GM18499 (cell line): ENCODE data around the gene SERINC5.

ENCODE experiments used
- ATAC-seq: cut with Tn5 transposase; IDR thresholded peaks from one replicate; pipeline ENCODE4 v1.9.1; 2021; ENCODE audit warnings: moderate number of reproducible peaks; ENCODE audit not compliant: insufficient read depth, unreplicated experiment

Gene SERINC5

DNA sequence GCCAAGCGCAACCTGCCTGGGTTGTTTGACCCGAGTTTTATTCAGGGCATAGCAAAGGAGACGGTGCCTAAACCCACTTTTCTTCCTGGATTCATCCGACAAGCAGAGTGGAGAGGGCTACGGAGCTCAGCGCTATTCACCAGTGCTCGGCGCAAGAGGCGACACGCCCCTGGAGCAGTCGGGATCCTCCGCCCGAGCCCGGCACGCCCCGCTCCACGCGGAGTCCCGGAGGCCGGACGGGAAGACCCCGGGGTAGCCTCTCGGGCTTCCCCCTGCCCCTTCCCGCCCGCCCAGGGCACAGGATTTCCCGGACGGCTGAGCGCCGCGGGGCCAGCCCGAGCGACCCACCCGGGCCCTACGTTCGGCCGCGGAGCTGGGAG lies 427 bp downstream of the SERINC5 start:
- ATAC-seq: peak; percentile 17

DNA sequence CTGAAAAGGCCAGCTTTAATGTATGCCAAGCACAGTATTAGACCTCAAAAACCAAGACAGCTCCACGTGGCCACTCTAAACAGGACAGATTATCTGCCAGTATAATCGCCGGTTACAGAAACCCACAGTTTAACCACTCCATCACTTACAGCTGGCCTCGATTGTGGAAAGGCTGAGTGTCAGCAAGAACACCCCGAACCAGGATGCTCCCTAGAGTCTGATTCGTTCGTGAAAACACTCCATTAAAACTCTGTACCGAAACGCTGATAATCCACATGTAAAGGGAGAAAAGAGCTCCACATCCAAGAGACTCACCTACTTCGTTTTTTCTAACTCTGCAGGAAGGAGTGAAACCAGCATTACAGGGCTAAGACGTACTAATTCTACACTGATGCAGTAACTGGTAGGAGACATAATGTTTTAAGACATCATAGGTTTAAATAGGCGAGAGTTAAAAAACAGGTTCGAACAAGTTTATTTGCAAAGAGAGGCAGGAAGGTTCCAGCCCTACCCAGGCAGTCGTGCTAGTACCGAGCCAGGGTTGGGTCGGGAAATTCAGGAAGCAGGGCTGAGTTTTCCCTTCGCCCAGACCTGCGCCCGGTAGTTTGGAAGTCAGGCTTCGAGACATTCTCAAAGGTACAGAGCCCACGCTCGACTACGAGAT lies 949 bp downstream of the SERINC5 start:
- no peak for ATAC-seq

DNA sequence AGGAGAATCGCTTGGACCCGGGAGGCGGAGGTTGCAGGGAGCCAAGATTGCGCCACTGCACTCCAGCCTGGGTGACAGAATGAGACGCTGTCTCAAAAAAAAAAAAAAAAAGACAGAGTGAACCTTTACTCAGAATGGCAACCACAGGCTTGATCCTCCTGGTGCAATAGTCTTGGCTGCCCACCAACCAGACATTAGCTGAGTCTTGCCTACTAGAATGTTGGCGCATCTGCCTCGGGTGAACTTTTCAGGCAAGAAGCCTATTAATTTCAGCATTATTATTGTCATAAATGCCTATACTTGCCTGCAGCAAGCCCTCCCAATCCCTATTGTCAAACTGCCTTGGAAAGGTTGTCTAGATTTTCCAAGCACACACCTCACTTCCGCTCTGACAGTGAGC lies 4.2 kb downstream of the SERINC5 start:
- ATAC-seq: no peak

DNA sequence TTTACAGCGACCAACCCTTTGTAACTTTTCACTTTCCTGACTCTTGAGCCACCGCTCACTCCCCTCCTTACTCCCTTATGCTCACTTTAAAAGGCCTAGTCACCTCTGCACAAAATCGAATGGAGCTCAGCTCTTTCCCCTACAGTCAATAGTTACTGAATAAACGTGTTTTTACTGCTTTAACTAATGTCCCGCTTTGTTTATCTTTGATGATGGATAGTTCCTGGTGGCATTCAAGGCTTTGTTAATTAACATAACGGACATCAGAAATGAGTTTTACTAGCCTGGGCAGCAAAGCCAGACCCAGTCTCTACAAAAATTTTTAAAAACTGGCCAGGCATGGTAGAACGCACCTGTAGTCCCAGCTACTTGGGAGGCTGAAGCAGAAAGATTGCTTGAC lies 5.0 kb downstream of the SERINC5 start:
- no peak for ATAC-seq

DNA sequence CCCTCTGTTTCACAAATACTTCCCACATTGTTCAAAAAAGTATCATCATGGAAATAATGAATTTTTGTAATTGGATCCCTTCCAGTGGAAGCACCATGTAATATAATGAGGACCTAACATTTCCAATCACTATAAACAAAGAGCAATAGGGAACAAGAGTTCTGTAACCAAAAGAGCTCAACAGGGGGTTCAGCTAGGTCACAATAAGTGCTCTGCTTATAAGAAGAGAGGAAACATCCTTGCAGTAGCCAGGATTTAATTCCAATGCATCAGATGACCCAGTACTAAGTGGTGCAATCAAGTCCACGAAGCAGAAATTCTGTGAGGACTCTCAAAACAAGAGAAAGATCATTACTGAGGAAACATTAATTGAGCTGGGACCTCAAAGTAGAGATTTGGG lies 5.9 kb downstream of the SERINC5 start:
- ATAC-seq: no peak

DNA sequence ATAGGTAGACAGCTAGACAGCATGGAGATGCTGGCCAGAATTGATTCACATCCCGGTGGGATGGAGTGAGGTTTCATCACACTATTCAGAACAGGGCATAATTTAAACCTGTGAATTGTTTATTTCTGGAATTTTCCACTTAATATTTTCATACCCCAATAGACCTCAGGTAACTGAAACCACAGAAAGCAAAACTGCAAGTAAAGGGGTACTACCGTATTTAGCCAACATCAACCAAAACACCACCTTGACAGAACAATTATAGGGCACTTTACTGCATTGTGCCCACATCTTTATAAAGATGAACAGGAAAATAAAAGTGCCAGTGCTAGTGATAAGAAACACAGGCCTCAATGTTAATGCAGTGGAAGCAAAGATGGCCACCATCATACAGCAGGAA lies 7.5 kb downstream of the SERINC5 start:
- ATAC-seq: no peak

DNA sequence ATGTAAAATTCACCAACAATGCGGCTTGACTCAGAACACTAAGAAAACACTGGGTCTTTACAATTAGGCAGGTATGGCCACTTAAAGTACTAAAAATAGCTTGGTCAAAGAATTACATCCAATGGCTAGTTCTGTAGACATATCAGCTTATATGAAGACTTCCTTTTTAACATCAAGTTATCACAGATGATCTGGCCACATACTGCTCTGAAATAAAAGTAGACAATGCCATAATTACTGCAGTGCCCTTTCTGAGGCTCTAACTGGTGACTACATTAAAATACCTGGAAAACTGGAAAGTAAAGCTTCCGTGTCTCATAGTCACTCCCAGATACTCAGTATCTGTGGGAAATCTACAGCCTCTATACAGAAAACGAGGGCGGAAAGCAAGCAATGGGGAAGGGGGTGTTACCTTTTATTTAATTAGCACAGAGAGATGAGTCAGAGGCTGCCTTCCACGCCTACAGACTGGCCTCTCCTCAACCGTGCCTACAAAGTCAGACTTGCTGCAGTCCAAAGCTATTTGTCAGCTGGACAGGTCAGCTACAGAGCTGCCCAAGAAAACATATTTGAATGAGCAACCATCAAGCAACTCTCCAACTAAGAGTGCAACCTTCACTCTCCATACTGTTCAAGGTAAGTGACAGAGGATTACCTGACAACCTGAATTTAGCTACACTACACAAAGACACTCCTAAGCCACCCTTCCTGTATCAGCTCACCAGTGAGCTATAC lies 8.7 kb downstream of the SERINC5 start:
- peak; percentile 67 for ATAC-seq

DNA sequence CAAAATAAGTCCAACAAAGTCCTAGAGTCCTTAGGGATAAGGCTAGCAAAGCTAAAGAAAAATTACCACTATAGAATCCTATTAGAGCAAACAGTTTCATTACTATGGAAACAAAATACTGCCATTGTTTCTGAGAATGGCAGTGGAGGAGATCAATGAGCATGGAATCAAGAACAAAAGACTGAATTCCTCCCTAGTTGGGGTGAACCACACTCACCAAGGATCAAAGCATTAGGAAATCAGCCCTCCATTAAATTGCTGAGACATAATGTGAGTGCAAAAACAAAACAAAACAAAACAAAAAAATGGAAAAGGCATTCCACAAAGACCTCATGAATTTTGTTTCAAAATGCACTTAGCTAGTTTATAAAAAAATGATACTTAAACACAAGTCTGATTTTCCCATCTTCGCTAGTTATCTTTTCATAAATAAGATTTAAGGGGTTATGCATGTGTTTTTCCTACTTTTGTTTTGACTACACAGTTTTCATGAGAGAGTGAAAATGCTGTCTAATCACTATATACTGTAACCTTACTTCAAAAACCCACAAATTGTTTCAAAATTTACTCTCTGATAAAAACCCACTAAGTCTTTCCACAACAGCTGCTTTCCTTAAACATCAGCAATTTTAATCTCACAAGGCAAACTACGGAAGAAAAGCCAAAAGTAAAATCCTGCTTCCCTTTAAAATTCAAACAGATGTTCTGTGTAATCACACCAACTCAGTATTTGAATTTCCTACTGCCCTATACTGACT lies 9.7 kb downstream of the SERINC5 start:
- no peak for ATAC-seq

DNA sequence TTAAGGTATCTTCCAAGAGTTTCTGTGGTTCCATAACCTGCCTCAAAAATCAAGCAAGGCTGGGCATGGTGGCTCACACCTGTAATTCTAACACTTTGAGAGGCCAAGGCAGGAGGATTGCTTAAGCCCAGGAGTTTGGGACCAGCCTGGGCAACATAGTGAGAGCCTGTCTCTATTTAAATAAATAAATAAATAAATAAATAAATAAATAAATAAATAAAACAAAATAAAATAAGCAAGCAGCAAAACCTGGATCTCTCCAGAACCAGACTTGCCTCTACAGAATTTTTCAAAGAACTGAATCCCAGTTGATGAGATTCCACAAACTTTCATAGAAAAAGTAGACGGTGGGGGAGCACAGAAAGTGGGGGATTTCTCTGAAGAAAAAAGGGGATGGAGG lies 12.3 kb downstream of the SERINC5 start:
- ATAC-seq: no peak

DNA sequence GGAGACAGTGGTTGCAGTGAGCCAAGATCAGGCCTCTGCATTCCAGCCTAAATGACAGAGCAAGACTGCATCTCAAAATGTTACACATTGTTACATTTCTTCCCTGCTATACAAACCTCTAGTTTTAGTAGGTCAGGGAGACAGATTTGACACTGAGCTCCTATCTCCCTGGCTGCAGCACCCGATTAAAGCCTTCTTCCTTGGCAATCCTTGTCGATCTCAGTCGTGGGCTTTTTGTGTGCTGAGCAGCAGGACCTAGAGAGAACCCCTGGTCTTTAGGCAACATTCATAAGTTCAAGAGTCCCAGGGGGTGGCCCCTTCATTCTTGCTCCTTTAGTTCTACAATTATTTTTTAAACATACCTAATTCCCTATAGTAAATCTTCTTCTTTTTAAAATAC lies 13.0 kb downstream of the SERINC5 start:
- no peak for ATAC-seq

DNA sequence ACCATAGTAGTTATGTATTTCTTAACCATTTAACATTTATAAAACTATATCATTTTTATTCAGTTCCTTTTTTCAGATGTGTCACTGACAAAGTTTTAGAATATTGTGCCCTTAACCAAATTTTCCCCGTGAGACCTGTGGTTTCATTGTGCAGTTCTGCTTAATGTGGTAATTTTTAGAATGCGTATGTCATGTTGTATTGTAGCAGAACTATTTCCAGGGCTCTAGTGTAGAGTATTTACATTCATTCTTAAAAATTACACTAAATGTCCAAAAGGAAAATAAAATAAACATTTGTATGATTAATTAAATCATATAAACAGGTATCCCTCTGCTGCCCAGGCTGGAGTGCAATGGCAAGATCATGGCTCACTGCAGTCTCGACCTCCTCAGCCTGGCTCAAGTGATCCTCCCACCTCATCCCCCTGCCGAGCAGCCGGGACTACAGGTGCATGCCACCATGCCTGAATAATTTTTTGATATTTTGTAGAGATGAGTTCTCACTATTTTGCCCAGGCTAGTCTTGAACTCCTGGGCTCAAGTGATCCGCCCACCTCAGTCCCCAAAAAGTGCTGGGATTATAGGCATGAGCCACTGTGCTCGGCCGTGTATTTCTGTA lies 15.4 kb downstream of the SERINC5 start:
- no peak for ATAC-seq

DNA sequence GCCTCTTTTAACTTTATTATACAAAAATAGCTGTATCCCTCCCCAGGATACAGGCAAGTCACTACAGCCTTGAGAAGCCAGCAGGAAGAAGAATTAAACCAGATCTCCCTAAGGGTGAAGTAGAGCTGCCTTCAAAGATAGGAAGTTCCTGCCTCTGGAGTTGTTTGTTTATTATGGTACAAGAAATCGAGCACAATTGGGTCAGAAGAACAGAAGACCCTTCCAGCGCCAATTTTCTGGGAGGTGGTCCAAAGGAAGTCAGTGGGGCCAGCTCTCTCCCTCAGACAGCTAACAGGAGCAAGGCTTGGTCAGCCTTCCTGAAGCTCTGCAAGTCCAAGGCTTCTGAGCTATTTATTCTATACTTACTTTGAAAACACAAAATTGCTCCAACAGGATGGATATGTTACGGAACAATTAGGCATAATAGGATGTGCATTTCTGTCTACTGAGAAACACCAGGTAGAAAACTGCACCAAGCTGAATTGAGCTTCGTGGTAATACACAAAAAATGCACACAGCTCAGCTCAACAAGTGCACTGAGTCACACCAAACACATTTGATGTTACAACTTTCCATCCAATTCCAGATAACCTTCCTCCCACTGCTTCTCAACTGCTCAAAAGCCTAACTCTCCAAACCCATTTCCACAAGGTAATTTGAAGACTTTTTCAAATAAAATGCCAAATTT lies 16.0 kb downstream of the SERINC5 start:
- no peak for ATAC-seq

DNA sequence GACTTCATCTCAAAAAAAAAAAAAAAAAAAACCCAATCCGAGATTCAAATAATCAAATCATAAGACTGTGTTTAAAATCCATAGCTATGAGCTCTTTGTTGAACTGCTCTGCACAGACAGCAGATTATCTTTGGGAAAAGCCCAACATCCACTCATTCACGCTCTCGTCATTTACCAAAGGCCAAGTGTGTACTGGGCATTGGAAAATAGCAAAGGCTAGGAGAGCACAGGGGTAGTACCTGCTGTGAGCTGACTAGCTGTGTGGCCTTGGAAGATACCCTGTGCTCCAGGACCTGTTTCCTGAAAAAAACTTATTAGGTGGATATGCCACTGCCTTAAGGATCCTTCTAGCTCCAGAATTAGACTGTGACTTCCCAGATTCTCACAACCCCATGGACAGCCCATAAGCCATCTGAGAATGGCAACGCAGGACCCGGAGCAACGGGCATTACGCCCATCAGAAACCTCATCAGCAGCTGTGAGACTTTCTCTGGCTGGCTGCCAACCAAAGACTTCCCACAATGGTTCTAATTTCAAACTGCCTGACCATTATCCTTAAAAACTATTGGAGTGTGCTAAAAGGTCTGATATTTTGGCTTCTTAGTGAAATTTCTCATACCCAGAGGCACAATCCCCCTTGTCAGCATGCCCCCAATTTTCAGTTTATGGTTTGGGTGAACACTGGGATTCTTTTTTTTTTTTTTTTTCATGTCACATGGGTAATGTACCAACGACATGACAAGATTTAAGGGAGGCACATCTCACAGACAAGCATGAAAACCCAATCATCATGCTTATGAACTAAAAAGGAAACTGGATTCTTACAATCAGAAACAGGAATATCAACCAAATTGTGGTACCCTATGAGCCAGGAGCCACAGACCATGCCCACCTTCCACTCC lies 16.8 kb downstream of the SERINC5 start:
- no peak for ATAC-seq

DNA sequence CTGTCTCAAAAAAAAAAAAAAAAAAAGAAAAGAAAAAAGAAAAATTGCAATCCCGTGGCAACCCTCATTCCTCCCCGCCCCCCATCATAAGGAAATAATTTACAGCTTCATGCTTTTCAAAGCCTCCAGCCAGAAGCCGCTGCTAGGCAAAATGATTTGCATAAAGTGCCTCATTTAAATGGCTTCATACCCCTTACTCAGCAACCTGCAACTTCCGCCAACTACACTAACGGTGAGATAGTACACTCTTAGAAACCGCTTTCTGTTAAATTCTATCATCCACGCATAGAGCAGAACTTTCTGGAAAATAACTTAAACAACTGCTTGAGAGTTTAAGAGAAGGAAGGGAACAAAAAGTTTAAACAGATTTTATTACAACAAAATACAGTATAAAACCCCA lies 17.8 kb downstream of the SERINC5 start:
- no peak for ATAC-seq

DNA sequence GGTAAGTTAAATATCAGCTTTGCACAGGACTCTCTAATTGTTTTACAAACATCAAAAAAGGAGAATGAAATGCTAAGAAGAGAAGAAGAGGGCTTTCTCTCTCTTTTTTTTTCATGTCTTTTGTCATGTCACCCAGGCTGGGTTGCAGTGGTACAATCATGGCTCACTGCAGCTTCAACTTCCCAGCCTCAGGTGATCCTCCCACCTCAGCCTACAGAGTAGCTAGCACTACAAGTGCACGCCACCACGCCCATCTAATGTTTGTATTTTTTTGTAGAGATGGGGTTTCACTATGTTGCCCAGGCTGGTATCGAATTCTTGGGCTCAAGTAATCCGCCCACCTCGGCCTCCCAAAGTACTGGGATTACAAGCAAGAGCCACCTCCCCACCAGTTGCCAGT lies 18.6 kb downstream of the SERINC5 start:
- ATAC-seq: no peak

DNA sequence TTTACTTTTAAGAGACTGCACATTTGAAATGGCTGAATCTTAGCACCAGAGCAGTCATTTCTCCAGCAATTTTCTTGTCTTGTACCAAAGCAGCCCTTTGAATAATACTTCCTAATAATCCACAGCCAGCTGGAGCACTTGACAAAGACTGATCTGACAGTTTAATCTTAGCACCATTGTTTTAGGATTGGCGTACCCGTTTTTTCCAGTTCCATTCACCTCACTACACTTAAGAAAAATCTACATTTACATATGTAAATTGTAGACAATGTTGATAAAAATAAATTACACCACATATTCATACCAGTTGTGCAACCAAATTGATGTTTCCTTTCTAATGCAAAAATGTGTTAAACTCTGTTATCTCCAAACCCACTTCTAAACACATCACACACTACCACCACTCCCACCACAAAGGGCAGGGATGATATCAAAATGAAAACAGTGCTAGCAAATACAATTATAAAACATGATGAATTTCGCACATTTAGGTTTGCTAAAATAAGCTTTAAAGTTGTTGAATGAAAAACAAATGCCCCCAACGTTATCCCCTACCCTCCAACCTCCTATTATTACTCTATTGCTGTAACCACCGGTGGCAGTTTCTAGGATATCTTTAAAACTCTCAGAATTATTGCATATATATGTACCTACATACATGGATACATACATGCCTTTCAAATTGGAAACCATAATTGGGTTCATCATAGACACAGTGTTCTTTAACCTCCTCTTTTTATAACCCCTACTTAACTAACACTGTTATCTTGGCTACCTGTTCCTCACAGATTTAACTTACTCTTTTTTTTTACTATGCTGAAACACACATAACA lies 21.5 kb downstream of the SERINC5 start:
- no peak for ATAC-seq

DNA sequence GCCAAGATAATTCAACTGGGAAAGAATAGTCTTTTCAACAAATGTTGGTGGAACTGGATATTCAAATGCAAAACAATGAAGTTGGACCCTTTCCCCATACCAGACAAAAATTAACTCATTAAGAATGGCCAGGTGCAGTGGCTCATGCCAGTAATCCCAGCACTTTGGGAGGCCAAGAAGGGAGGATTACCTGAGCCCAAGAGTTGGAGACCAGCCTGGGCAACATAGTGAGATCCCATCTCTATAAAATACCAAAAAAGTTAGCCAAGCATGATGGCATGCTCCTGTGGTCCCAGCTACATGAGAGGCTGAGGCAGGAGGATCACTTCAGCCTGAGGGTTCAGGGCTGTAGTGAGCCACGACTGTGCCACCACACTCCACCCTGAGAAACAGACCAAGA lies 24.2 kb downstream of the SERINC5 start:
- no peak for ATAC-seq

DNA sequence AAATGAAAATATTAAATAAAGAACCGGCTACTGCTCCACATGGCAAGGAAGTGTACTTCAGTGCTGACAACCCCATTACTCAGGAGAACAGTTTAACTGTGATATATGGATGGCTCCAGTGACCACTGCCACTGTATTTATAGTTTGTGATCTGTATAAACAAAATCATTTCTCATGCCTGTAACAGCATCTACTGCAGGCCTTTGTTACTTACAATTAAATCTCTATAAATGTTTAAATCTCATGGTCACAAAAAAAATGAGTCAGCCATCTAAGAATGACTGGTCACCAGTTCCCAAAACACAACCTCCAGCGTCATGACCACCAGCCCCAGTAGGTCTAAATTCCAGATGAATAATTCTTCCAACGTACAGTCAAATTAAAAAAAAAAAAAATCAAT lies 24.6 kb downstream of the SERINC5 start:
- no peak for ATAC-seq
